HUES48 (cell line): Measurements from ENCODE around the gene SNAPC1.

ENCODE experiments used
- H3K27ac ChIP-seq: one replicate; pipeline ENCODE4 v1.7.0; 2013; ENCODE audit warnings: low read depth, low read length, inconsistent platforms
- H3K27me3 ChIP-seq: 2 replicates; pipeline ENCODE4 v1.6.1; 2013; ENCODE audit warnings: mild to moderate bottlenecking, low read length; ENCODE audit not compliant: control insufficient read depth, insufficient read depth
- H3K36me3 ChIP-seq: 2 replicates; pipeline ENCODE4 v1.6.1; 2013; ENCODE audit warnings: low read length; ENCODE audit not compliant: control insufficient read depth, insufficient read depth
- H3K4me1 ChIP-seq: 2 replicates; pipeline ENCODE4 v1.6.1; 2013; ENCODE audit warnings: mild to moderate bottlenecking, low read length; ENCODE audit not compliant: control insufficient read depth, insufficient read depth
- H3K4me3 ChIP-seq: 2 replicates; pipeline ENCODE4 v1.5.1; 2013; ENCODE audit warnings: mild to moderate bottlenecking, low read depth, low read length
- H3K9ac ChIP-seq: 2 replicates; pipeline ENCODE4 v1.6.1; 2013; ENCODE audit warnings: mild to moderate bottlenecking, low read depth, low read length, moderate library complexity
- H3K9me3 ChIP-seq: 2 replicates; pipeline ENCODE4 v1.6.1; 2013; ENCODE audit warnings: low read length; ENCODE audit not compliant: control insufficient read depth, insufficient read depth

SNAPC1 gene

DNA sequence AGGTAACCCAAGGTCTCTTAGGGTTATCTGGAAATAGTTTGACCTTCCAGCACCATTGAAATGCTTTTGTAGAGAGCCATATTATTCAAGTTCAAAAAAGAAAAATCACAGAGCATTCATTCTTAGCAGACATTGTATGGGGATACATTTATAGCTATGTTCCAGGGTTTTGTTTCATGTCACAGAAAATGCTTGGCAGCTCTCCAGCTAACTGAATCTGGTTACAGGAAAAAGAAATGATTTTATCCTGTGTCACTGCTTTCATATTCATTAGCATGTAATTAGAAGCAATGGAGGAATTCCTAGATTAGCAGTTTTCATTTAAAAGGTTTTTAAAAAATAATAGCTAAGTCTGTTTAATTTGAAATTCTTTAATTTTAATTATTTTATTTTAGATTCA, 78.9 kb downstream of the SNAPC1 start:
- Histone ChIP-seq H3K4me3 (no peak overlapping the region), H3K27ac (no peak overlapping the region), H3K9ac (no peak overlapping the region), H3K4me1 (peaks cover 6% of the 10 kb centered on the region), H3K9me3 (no peaks in the 10 kb centered on the region), H3K36me3 (no peaks in the 10 kb centered on the region), H3K27me3 (no peaks in the 10 kb centered on the region)
